Measurements from ENCODE around the gene CHAD. TPM values are rescaled to one million over a fixed set of nuclear protein-coding genes. Genes with fewer than 3 reads are reported as not detected.

CHAD gene
- total and polyA plus RNA-seq, 2 experiments from 2014 or later, result 2.5 TPM; not detected in 1

DNA sequence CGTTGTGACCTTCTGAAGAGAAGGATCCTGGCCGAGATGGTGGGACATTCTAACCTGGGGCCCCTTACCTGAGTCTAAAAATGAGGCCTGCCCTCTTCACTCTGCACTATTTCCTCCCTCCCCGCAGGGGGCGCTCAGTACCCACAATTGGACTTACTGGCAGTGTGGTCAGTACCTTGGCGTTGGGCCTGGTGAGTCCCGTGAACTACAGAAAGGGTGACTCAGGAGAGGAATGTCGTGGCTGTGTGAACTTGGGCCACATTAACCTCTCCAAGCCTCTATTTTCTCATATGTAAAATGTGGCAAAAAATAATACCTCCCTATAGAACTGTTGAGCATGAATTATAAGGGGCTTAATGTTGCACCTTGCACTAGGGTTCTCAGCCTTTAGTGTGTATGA lies 13.8 kb upstream of the CHAD start:
- Histone ChIP-seq H3K9me3 (ENCODE audit: low read depth) (no peaks in the 10 kb centered on the region), H3K27me3 (no peaks in the 10 kb centered on the region), H3K4me1 (ENCODE audit: low read depth) (peaks cover 2% of the 10 kb centered on the region), H3K4me3 (no peak overlapping the region), H3K36me3 (peaks cover 4% of the 10 kb centered on the region), H3K27ac (no peak overlapping the region)
- DNase-seq (ENCODE audit: low read depth in 1 of 2, low spot score in 1 of 2), result peak; percentile 89 to 97
- TF ChIP-seq, protein P1, sequence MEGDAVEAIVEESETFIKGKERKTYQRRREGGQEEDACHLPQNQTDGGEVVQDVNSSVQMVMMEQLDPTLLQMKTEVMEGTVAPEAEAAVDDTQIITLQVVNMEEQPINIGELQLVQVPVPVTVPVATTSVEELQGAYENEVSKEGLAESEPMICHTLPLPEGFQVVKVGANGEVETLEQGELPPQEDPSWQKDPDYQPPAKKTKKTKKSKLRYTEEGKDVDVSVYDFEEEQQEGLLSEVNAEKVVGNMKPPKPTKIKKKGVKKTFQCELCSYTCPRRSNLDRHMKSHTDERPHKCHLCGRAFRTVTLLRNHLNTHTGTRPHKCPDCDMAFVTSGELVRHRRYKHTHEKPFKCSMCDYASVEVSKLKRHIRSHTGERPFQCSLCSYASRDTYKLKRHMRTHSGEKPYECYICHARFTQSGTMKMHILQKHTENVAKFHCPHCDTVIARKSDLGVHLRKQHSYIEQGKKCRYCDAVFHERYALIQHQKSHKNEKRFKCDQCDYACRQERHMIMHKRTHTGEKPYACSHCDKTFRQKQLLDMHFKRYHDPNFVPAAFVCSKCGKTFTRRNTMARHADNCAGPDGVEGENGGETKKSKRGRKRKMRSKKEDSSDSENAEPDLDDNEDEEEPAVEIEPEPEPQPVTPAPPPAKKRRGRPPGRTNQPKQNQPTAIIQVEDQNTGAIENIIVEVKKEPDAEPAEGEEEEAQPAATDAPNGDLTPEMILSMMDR (IDR thresholded peaks at IDR 0.05; ENCODE audit: low read depth, low read length), result peak; percentile 88

DNA sequence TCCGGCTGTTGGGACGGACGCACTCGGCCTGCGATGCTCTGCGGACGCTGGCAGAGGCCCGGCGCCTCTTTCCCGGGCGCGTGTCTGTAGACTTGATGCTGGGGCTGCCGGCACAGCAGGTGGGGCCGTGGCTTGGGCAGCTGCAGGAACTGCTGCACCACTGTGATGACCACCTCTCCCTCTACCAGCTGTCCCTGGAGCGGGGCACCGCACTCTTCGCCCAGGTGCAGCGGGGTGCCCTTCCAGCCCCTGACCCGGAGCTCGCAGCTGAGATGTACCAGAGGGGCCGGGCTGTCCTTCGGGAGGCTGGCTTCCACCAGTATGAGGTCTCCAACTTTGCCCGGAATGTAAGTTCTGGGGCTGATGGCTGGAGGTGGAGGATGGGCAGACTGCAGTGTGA lies 13.4 kb upstream of the CHAD start:
- H3K4me3 ChIP-seq, result no peak overlapping the region
- no peaks in the 10 kb centered on the region for H3K9me3 ChIP-seq (ENCODE audit: low read depth)
- H3K27ac ChIP-seq, result no peak overlapping the region
- peaks cover 2% of the 10 kb centered on the region for H3K4me1 ChIP-seq (ENCODE audit: low read depth)
- TF ChIP-seq, protein P1 (IDR thresholded peaks at IDR 0.05; ENCODE audit: low read depth, low read length), result no peak
- no peaks in the 10 kb centered on the region for H3K27me3 ChIP-seq
- no peak for DNase-seq (ENCODE audit: low read depth in 1 of 2, low spot score in 1 of 2)
- peaks cover 4% of the 10 kb centered on the region for H3K36me3 ChIP-seq

GRCh38 chr17:50481648-50482047 lies 13.0 kb upstream of the CHAD start:
- Histone ChIP-seq H3K27ac (no peak overlapping the region), H3K4me3 (no peak overlapping the region), H3K4me1 (ENCODE audit: low read depth) (peaks cover 2% of the 10 kb centered on the region), H3K9me3 (ENCODE audit: low read depth) (no peaks in the 10 kb centered on the region), H3K36me3 (peaks cover 4% of the 10 kb centered on the region), H3K27me3 (no peaks in the 10 kb centered on the region)
- DNase-seq (ENCODE audit: low read depth in 1 of 2, low spot score in 1 of 2), result no peak
- TF ChIP-seq, protein P1 (IDR thresholded peaks at IDR 0.05; ENCODE audit: low read depth, low read length), result no peak

- peaks cover 2% of the 10 kb centered on the region for H3K4me1 ChIP-seq (ENCODE audit: low read depth)
- H3K36me3 ChIP-seq, result peaks cover 4% of the 10 kb centered on the region
- DNase-seq (ENCODE audit: low read depth in 1 of 2, low spot score in 1 of 2), result no peak
- no peak overlapping the region for H3K4me3 ChIP-seq
- no peak overlapping the region for H3K27ac ChIP-seq
- H3K9me3 ChIP-seq (ENCODE audit: low read depth), result no peaks in the 10 kb centered on the region
- TF ChIP-seq, protein P1 (IDR thresholded peaks at IDR 0.05; ENCODE audit: low read depth, low read length), result no peak
- no peaks in the 10 kb centered on the region for H3K27me3 ChIP-seq
Measured at GRCh38 chr17:50480854-50481490, 12.3 kb upstream of the CHAD start.

GRCh38 chr17:50480142-50480764 lies 11.6 kb upstream of the CHAD start:
- Histone ChIP-seq H3K36me3 (peaks cover 4% of the 10 kb centered on the region), H3K27me3 (no peaks in the 10 kb centered on the region), H3K9me3 (ENCODE audit: low read depth) (no peaks in the 10 kb centered on the region), H3K4me1 (ENCODE audit: low read depth) (peaks cover 2% of the 10 kb centered on the region), H3K27ac (no peak overlapping the region), H3K4me3 (no peak overlapping the region)
- DNase-seq (ENCODE audit: low read depth in 1 of 2, low spot score in 1 of 2), result no peak
- TF ChIP-seq, protein P1 (IDR thresholded peaks at IDR 0.05; ENCODE audit: low read depth, low read length), result no peak
